Measurements from ENCODE around the gene EPHB1.
"Not testable (repeated sequence)": the region's sequence is repeated elsewhere in the genome, so short reads cannot be mapped to it uniquely, and the experiment has no call there.

EPHB1 gene

DNA sequence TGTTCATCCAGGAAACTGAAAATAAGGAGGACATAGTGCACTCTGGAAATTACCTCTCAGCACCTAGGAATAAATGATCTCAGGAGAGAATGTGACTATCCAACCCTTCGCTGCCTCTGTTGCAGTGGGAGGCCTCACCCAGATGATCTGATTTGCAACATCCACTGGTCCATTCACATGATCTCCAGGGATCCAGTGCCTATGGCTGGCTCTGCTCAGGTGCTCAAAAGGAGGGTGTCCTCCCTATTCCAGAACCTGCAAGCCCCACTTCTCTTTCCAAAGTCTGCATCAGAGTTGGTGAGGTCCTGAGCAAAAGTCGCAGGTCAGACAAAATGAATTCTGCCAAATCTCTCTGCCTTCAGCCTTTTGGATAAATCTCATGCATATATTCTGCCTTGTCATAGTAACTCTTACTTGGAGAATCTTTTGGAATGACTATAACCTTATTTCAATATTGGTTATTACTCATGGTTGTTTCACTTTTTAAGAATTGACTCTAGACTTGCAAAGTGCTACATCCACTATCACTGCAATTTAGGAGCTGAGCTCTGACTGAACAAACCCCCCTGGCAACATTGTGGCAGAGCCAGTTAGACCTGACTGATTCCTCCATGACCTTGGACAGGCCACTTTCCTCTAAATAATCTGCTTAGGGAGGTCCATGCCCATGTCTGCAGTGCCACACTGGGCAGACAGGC, 295.1 kb downstream of the EPHB1 start:
- no peak for DNase-seq

DNA sequence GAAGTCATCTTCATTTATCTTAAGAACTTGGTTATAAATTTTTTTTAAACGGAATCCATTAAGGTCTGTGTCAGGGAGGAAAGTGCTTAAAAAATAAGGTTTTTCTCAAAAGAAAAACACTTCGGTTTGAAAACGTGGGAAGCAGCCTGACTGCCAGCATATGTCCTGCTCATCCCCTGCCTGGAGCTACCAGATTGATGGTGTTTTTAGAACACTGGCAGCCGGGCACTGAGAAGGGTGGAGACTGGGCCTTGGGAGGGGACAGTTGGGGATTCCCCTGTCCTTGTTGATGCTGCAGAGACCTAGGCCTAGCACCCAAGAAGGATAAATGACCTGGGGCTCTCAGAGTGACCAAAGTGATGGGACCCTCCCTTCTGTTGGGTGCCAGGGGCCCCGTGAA, 296.9 kb downstream of the EPHB1 start:
- DNase-seq = no peak

DNA sequence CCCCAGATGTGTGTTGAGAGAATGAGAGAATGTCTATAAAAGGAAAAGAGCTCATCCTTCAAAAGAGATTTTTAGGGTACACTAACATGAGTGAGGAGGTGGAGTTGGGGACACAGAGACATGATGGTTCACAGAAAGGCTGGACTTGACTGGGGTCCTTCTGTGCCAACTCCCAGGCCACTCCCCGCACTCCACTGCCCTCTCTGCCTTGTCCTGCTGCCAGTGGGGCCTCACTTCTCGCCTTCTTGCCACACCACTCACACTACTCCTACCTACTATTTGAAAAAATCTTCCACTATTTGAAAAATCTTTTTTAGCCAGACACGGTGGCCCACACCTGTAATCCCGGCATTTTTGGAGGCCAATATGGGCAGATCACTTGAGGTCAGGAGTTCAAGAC, 298.1 kb downstream of the EPHB1 start:
- no peak for DNase-seq

DNA sequence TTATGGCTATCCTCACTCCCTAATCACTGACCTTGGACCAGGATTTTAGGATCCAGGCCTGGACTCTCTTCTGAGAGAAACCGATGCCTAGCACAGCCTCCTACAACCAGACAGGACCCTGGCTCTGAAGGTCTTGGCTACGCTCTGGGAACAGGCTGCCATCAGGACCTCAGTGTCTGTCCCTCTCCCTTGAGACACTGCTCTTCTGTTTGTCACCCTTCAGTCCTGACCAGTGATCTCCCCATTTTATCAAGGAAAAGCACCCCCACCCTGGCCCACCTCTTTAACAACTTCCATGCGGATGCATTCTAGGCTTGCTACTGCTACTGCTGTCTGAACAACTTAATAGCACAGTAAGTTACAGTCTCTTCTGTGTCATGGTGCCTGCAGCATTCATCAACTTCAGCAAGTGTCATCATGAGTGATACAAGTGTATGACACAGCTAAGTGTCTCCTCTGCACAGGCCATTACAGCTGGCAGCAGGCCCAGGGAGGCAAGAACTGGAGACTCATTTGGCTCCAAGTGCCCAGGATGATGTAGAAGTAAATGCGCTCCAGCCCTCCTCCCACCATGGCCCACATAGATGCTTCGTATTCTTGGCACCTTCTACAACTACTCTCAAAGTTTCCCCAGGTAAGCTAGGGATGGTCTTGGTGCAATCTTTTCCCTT, 302.4 kb downstream of the EPHB1 start:
- DNase-seq = no peak

DNA sequence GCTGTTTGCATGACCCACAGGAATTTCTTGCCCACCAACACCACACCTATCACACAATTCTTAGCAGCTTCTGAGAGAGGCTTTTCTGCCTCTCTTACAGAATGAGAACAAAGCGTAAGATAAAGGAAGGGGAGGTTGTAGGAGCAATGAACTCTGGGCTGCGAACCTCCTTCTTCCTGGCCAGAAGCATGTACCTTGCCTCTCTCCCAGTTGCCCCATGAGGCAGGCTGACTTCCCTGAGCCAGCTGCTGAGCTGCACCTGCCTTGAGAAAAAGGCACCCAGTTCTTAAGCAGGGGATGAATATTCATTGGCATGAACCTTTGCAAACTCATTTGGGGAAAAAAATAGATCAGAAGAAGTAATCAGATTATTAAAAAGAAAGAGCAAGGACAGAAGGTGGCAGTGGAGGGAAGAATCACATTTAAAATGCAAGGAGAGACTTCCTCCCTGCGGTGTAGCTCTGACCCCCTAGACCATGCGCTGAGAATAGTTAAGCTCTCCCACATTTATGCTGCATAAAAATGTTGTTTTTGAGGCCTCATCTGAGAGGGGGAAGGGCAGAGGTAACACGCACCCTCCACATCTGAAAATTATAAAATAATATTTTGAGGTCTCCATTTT, 304.8 kb downstream of the EPHB1 start:
- DNase-seq = no peak

GRCh38 chr3:135100366-135100765, 305.3 kb downstream of the EPHB1 start:
- DNase-seq = no peak

DNA sequence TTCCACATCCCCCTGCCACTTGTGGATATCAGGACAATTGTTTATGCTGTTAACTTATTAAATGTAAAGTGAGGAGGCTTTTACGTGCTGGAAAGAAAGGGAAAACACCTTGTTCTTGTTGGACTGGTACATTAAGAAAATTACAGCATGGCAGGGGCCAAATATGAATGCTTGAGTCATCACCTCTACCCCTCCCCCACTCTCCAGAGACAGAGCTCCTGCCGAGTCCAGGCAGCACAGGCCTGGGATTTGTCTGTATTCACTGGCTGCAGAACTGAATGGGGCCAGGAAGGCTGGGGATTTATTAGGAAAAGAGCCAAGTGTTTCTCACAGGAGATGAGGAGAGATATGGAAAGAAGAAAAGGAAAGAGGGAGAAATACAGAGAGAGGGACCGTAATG, 308.9 kb downstream of the EPHB1 start:
- no peak for DNase-seq

DNA sequence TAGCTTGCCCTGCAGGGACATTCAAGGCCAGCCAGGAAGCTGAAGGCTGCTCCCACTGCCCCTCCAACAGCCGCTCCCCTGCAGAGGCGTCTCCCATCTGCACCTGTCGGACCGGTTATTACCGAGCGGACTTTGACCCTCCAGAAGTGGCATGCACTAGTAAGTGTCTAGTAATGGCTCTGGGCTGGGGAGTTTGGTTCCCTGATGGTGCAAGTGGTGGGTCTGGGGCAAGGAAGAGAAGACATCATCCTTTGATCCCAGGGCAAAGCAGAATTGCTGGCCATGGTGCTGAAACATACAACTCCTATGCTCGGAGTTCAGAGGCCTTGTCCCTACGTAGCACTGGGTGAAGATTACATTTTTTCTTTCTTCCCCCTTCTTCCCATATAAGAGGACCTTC, 311.4 kb downstream of the EPHB1 start:
- no peak for DNase-seq

DNA sequence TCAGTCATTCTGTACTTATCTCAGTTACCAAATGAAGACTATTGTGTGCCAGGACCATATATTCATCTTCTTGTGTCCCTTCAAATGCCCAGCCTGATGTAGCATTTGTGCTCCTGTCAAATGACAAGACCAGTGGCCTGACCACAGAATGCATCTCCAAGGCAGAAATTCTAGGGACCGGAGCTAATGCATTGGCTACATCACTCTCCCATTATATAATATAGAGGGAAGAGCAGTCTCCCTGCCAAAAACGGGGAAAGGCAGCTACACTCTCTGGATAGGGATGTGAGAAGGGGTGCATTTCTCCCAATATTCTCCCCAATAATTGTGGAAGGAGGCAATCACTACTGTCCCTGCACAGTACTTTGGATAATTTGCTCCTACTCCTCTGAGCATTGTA, 312.0 kb downstream of the EPHB1 start:
- DNase-seq = no peak

DNA sequence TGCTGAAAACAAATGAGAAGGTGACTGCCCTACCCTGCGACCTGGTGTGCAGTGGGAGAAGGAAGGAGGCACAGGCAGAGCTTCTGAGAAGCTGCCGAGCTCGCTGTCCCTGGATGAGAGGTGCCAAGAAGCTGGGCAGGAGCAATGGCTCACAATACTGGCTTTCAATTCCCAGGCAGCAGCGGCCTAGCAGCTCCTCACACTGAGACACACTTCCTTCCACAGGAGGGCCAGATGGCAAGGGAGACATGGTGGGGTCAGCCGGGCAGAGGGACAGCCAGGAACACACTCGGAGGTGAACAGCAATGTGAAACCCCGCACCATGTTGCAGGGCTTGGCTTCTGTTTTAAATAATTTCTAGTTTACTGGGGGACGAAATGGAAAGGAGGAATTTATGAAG, 314.6 kb downstream of the EPHB1 start:
- DNase-seq = no peak

DNA sequence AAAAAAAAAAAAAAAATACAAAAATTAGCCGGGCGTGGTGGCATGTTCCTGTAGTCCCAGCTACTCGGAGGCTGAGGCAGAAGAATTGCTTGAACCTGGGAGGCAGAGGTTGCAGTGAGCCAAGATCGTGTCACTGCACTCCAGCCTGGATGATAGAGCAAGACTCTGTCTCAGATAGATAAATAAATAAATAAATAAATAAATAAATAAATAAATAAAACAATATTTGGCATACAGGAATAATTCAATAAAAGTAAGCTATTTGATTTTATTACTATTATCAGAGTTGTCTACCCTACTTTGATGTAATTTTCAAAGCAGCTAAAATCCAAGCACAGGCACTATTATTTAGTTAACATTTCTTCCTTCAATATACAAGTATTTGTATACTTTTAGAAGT, 319.5 kb downstream of the EPHB1 start:
- not testable (repeated sequence) for DNase-seq

DNA sequence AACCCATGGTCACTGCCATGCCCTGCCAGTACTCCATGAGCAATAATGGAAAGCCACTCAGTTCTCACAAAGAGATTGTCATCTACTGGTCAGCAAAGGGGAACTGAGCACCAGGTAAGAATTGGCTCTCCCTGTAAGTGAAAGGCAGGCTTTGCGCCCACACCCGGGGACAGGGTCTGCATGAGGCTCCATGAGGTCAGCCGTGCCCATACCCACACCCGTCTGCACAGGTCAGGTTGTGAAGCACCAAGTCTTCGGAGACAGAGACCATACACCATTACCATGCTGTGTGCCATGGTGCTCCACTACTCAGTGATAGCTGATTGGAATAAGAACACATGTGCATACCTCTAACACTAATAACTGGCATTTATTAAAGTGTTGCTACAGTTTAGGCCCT, 322.9 kb downstream of the EPHB1 start:
- no peak for DNase-seq

GRCh38 chr3:135118792-135119191, 323.7 kb downstream of the EPHB1 start:
- DNase-seq = no peak

DNA sequence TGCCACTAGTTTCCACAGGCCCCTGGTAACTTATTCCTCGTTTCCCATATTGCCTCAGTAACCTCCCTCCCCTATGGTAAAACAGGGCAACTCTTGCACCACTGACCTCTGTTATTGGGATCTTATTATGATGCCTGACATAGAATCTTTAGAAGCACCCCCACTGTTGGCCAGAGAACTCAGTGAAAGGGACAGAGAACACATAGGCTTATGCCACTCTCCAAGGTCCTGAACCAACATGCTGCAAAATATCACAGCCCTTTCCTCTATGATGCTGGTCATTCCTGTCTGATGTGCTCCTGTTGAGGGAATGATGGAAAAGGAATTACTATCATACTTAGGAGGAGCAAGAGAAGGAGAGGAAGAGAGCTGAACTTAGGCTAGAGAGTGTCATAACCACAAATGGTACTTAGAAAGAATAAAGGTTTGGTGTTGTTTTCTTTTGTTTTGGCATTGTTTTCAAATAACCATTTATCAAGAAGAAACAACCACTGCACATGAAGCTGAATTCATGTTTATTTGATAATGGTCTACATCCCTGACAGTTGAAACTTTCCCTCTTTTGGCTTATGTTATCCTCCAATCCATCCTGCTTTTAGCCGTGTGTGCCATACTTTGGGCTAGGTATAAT, 330.2 kb downstream of the EPHB1 start:
- no peak for DNase-seq

DNA sequence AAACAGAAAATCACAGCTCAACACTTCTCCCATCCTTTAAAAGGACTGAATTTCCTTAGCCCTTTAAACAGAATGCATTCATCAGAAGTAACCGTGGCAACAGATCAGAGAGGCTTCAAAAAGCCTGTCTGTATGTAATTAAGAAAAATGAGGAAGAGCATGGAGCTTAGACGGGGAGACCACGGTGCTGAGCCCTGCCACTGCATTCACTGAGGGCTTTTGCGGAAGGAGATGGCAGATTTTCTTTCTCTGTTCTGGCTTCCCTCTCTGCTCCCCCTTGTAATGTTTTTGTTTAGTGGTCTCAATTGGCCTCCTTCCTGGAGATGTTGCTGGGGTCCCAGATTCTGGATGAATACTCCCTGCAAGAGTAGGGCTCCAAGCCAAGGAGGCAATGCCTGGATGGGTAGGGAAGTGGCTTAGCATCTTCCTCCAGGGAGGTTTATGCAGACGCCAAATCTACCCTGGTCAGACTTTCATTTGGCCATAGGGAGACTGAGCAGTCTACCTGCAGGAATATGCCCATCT, 332.9 kb downstream of the EPHB1 start:
- DNase-seq = no peak

GRCh38 chr3:135128818-135129217, 333.8 kb downstream of the EPHB1 start:
- no peak for DNase-seq

DNA sequence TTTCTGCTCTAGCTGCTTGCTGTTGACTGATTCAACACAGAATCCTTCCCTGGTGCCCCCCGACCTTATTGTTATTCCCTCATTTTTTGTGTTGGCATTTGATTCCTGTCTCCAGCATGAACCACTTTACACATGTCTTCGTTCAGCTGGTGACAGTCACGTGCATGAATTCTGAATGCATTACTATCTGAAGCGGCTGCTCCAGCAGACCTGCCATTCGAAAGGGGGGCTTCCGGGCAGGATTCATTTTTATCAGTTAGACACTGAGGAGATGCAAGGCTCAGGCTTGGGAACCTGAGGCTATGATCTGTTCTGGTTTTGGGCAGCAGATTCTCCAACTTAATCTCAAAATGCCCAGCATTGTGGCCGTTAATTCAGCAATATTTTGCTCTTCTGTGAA, 336.2 kb downstream of the EPHB1 start:
- DNase-seq = no peak

GRCh38 chr3:135133905-135134683, 339.0 kb downstream of the EPHB1 start:
- no peak for DNase-seq

DNA sequence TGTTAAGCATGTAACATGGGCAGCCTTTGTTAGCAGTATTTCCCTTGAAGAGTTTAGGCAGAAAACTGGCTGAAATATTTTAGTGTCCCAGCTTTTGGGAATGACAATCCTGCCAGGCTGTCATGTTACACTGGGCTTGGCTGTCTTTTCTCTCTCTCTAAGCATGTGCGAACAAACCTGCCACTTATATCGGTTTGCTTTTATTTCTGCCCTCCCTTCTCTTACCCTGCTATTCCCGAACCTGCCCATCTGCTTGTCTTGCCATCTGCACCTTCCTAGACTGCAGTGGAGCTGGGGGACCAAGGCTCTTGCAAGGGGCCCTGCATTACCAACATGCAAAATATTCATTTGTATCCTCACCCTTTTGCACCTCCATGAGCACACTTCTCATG, 339.6 kb downstream of the EPHB1 start:
- no peak for DNase-seq

- no peak for DNase-seq
Observed at GRCh38 chr3:135135445-135135844, 340.4 kb downstream of the EPHB1 start.

- DNase-seq = no peak
Observed at GRCh38 chr3:135136361-135137100, 341.5 kb downstream of the EPHB1 start.

DNA sequence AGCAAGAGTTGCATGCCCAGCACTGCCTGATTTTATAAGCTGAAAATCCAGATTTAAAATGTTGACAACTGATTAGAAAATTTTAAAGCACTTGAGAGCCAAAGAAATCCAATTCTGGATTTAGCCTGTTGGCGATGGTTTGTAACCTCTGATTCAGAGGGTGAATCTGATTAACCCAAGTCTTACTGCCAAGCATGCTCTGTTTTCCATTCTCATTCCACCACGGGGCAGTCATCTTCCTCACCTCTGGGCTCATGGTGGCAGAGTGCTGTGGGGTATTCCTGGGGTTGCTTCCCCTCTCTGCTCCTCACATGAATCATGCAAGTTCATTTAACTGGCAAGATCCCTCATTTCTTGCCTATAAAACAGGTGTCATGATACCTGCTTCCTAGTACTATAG, 342.2 kb downstream of the EPHB1 start:
- DNase-seq = no peak

Measured in CD4-positive, alpha-beta T cell treated with Interleukin-17A for 4 hours (primary cell).